Measurements from ENCODE around the gene SCNM1. TPM values are rescaled to one million over a fixed set of nuclear protein-coding genes. Genes with fewer than 3 reads are reported as not detected.

SCNM1 gene
- 21.5 TPM for total RNA-seq

- peak; percentile 94 to 100 (median 99) for DNase-seq (ENCODE audit: low read depth in 2 of 3, low spot score in 2 of 3)
Observed at GRCh38 chr1:151165738-151166504, at the start of gene SCNM1, which contains the start of gene LYSMD1. Gene SCNM1 (plus strand): TSS chr1:151166144. CDS start chr1:151166153, 9 bp downstream. Gene LYSMD1 (minus strand): TSS chr1:151165902. CDS start chr1:151165258, 644 bp downstream.

DNA sequence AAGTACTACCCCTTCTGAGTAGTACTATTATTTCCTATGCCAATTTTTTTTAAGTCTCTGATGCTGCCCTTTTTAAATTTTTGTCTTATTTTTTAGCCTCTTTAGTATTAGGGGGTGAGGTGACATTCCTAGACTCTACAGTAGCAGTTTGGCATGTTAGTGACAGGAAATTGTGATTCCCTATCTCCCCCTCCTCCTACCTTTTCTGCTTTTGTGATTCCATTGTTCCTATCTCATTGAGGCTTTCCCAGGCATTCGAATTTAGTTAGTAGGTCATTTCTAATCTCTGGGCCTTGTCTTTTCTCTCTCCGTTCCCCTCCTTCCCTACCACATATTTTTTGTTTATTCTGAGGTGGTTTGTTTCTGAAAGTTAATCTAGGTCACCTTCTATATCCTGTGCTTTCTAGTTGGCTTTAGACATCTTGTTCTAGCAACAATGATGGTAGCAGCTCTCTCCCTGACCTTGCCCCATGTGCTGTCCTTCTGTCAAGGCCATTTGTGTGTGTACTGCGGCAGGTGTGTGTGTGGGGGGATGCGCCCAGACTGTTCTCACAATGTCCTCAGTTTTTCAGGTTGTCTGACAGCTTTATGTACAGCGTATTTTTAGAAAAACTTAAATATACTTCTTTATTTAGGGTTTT lies 41.1 kb upstream of the SCNM1 start:
- no peak for DNase-seq (ENCODE audit: low read depth in 2 of 3, low spot score in 2 of 3)

DNA sequence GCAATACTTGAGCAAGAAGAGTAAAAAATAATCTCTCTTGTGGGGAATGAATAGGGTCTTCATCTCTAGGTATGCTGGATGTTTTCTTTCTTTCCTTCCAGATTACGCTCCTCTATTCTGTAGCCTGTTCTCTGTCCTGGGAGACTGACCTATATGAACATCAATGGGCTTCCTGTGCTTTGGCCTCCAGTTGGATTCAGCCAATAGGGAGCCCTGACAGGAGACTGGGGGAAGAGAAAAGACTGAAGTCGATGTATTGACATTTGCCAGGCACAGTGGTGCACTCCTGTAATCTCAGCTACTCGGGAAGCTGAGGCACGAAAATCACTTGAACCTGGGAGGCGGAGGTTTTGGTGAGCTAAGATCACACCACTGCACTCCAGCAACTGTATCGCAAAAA lies 37.1 kb upstream of the SCNM1 start:
- DNase-seq (ENCODE audit: low read depth in 2 of 3, low spot score in 2 of 3): no peak

- peak; percentile 45 to 96 (median 93) for DNase-seq (ENCODE audit: low read depth in 2 of 3, low spot score in 2 of 3)
Observed at GRCh38 chr1:151130987-151131586, 34.9 kb upstream of the SCNM1 start.

DNA sequence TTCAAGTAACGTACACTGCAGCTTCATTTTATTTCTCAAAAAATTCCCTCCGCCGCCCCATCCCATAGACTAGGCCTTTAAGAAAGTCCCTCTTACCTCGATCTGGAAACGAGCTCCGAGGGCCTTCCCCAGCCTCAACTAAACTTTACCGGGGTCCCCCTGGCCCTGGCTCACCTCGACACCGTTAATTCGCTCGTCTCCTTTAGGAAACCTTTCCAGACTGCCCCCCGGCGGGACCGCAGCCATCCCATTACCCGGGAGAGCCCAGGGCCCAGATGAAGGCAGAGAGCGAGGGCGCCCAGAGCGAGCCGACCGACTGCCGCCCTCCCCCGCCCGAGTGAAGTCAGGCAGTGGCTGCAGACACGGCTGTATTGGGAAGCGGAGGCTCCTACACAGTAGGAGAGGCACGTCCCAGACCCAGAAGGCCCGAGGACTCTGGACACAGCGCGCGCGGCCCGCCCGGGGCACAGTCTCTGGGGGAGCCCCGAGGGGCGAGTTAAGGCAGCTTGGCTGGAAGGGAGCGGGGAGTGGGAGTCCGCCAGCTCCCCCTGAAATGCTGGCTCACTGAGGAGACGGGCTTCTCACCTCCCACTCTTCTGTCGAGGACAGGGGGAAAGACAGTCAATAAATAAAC lies 34.1 kb upstream of the SCNM1 start:
- no peak for DNase-seq (ENCODE audit: low read depth in 2 of 3, low spot score in 2 of 3)

DNA sequence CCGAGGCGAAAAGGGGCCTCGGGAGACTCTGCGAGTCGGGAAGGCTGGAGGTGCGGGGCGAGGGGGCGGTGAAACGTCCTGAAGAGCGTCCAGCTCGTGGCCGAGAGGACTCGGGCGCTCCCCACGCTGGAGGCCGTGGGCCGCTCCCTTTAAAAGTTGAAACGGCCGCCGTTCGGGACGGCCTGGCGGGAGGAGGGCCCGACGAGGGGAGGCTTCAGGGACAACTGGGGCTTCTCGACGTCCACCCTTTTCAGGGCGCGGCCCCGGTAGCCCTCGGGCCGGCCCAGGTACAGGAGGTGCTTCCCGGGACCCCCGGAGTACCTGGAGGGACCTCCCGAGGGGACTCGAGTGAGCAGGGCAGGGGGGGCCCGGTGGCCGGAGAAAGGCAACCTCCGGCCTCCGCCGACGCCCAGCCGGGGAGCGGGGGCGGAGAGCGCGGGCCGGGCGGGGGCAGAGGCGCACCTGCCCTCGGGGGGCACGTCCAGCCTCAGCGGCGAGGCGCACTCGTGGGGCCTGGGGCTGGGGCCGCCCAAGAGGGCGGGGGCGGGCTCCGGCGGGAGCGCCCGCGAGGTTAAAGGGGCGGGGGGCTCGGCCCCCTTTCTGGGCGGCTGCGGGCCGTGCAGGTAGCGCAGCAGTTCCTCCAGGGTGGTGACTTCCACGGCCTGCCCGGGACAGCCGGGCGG lies 33.5 kb upstream of the SCNM1 start:
- no peak for DNase-seq (ENCODE audit: low read depth in 2 of 3, low spot score in 2 of 3)

DNA sequence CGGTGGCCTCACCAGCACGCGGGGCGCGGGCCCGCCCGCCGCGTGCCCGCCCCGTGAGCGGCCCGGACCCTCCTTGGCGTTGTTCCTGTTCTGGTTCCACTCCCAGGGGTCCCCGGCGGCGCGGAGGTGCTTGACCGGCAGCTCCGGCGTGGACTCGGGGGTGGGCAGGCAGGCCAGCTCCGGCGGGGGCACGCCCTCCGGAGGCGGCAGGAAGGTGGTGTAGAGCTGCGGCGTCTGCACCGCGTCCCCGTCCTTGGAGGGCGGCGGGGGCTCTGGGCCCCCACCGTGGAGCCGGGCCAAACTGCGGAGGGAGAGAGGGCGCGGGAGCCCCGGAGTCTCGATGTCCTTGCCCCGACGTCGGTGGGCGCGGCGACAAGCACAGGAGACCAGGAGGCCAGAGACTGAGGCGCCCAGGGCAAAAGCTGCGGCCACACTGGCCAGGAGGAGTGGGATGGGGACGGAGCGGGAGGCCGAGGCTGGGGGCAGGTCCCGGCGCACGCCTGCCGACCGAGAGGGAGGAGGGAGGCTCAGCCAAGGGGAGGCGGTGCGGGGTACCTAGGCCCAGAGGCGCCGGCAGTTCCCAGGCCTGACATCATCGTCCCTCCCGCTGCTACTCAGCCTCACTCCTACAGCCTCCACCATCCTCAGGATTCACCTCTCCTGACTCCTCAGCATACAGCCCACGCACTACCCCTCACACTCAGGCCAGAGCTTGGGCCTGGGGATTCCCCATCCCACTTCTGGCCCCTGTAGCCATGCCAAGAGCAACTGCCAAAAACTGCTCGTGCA lies 32.7 kb upstream of the SCNM1 start:
- no peak for DNase-seq (ENCODE audit: low read depth in 2 of 3, low spot score in 2 of 3)

DNA sequence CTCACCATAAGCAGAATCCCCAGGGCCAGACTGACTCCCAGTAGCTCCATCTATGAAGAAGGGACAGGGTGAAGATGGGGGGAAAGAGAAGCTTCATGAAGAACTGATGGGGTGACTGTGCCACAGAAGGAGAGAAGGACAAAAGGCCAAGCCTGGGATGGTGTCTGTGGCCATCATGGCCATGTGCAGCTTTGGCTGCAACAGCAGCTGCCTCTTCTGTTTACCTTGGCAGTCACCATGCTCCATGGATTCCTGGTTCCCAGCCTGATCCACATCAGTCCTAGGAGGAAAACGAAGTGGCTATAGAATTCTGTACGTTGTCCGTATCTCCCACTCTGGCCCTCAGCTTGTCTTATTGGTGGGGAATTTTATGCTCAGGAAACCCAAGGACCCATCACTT lies 31.5 kb upstream of the SCNM1 start:
- DNase-seq (ENCODE audit: low read depth in 2 of 3, low spot score in 2 of 3): no peak

GRCh38 chr1:151134991-151135390 lies 31.0 kb upstream of the SCNM1 start:
- DNase-seq (ENCODE audit: low read depth in 2 of 3, low spot score in 2 of 3): no peak

DNA sequence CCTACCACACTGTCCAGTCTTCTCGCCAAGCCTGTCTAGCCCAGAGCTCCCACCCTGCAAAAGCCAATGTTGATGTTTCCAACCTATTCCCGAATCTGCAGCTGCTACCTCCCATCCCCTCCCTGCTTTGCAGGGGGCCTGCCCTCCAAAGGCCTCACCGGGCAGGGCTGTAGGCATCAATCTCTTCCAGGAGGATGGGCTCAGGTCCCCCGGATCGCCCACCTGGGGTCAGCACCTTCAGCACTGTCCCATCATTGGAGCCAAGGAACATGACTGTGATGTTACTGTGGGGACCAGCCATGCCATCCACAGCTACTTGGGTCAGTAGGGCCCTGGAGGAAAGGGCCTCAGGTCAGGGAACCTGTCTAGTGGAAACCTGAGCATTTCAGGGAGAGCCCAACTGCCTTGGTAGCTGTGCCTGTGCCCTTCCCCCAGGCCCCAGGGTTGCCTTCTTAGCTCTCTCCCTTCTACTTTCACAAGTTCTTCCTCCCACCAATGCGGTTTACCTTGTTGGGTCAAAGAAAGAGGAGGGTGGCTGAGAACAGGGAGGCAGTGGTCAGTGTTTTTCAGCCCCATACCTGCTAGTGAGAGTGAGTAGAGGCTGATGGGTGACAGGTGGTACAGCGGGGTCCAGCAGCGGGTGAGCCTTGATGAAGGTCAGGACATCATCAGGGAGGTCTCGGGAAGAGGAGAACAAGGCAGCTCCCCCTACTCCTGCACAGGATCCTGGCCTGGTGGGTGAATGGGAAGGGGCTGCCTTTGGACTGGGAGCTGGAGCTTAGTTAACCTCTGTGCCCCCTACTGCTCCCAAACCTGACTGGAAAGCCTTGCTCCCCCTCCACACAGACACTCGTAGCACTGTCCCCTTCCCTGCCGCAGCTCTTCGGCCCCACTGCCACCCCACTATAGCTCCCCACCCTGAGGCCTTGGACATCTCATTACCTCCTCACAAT lies 30.2 kb upstream of the SCNM1 start:
- DNase-seq (ENCODE audit: low read depth in 2 of 3, low spot score in 2 of 3): no peak

- DNase-seq (ENCODE audit: low read depth in 2 of 3, low spot score in 2 of 3): no peak
Observed at GRCh38 chr1:151137789-151138188, 28.2 kb upstream of the SCNM1 start.

DNA sequence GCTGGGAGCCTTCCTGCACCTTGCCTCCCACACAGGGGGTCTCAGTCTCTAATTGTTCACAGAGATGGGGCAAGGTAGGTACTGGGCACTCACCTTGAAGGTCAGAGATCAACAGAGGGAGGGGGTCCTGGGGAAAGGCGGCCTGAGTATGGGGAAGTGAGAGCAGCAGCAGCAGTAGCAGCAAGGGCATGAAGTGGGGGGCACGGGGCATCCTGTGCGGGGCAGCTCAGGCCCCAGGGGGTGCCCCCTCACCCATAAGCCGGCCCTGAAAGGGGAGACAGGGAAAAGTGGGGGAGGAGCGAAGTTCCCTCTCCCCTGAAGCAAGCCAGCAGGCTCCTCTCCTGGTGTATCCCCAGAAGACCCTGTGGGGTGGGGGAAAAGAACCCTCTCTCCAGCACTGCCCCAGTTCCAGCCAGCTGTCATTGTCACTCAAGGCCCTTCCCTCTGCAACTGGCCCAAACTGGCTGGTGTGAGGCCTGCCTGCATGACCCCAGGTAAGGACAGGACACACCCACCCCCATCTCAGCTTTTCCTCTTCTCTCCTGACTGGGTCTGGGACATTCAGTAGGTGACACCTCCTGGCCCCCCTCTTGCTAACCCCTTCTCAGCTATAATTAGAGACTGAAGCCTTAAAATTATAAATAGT lies 23.4 kb upstream of the SCNM1 start:
- DNase-seq (ENCODE audit: low read depth in 2 of 3, low spot score in 2 of 3): no peak

DNA sequence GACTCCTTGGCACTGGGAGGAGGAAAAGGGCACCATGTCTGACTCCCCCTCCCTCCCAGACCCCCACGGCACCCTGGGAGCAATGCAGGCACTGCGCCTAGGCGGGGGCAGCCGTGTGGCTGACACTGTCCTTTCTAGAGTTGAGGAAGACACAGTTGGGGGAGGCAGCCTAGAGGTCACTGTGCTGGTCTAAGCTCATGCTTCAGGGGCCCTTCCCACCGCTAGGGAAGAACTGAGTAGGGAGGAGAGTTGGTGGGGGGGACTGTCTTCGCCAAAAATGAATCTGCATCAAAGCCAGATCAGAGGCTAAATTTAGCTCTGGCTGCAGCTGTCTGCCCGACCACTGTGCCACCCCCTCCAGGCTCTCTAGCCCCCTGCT lies 22.9 kb upstream of the SCNM1 start:
- no peak for DNase-seq (ENCODE audit: low read depth in 2 of 3, low spot score in 2 of 3)

- DNase-seq (ENCODE audit: low read depth in 2 of 3, low spot score in 2 of 3): no peak
Observed at GRCh38 chr1:151143986-151144385, 22.0 kb upstream of the SCNM1 start.

DNA sequence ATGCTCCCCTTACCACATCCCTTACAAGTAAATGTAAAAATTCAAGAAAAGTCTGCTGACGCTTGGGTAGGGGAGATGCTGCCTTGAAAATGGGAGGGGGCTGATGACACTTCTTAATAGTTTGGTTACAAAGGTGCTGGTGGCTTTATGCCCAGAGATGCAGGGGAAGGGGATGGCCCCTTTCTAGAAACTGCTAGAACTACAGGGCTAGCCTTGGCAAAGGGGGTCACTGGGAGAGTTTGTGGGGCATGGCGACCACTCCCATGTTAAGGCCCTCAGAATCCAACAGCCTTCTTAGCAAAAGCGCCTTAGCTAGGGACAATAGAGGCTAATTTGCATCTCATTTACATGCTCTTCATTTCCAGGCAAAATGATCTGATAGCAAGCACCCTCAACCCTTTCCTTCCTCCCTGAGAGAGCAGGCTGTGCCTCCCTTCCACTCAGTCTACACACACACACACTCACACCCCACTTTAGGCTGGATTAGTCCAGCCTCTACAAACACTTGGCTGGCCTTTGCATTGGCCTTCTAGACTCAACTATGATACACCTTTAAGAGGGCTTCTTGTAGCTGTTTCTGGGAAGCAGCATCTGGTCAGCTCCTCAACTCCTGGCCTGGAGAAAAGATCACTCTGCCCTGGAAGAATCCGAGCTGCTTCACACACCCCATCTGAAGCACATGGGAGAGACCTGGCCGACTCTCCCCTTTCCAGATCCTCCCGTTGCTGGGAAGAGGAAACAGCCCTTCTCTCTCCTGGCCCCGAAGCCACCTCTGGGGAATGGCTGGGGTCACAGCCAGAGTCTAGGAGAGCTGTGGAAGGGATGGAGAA lies 21.3 kb upstream of the SCNM1 start:
- no peak for DNase-seq (ENCODE audit: low read depth in 2 of 3, low spot score in 2 of 3)

- peak in 1 of 3 donors; percentile 33 for DNase-seq (ENCODE audit: low read depth in 2 of 3, low spot score in 2 of 3)
Observed at GRCh38 chr1:151145304-151146071, 20.5 kb upstream of the SCNM1 start.

- DNase-seq (ENCODE audit: low read depth in 2 of 3, low spot score in 2 of 3): no peak
Observed at GRCh38 chr1:151146072-151146411, 19.9 kb upstream of the SCNM1 start.

Data from hematopoietic multipotent progenitor cell (in vitro differentiated cells).